Measurements from ENCODE around the gene RBMXL2.

GRCh38 chr11:7057641-7058040, 31.2 kb upstream of the RBMXL2 start:
- TF ChIP-seq, protein P1, sequence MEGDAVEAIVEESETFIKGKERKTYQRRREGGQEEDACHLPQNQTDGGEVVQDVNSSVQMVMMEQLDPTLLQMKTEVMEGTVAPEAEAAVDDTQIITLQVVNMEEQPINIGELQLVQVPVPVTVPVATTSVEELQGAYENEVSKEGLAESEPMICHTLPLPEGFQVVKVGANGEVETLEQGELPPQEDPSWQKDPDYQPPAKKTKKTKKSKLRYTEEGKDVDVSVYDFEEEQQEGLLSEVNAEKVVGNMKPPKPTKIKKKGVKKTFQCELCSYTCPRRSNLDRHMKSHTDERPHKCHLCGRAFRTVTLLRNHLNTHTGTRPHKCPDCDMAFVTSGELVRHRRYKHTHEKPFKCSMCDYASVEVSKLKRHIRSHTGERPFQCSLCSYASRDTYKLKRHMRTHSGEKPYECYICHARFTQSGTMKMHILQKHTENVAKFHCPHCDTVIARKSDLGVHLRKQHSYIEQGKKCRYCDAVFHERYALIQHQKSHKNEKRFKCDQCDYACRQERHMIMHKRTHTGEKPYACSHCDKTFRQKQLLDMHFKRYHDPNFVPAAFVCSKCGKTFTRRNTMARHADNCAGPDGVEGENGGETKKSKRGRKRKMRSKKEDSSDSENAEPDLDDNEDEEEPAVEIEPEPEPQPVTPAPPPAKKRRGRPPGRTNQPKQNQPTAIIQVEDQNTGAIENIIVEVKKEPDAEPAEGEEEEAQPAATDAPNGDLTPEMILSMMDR (IDR thresholded peaks at IDR 0.05) = no peak
- TF ChIP-seq POLR2A (IDR thresholded peaks at IDR 0.05) = no peak
- no peak for TF ChIP-seq POLR2AphosphoS5 (IDR thresholded peaks at IDR 0.05)
- TF ChIP-seq EP300 (IDR thresholded peaks at IDR 0.05) = no peak

All from sigmoid colon (tissue), 4 donors.